Measurements from ENCODE around the gene NDOR1.

Gene NDOR1

DNA sequence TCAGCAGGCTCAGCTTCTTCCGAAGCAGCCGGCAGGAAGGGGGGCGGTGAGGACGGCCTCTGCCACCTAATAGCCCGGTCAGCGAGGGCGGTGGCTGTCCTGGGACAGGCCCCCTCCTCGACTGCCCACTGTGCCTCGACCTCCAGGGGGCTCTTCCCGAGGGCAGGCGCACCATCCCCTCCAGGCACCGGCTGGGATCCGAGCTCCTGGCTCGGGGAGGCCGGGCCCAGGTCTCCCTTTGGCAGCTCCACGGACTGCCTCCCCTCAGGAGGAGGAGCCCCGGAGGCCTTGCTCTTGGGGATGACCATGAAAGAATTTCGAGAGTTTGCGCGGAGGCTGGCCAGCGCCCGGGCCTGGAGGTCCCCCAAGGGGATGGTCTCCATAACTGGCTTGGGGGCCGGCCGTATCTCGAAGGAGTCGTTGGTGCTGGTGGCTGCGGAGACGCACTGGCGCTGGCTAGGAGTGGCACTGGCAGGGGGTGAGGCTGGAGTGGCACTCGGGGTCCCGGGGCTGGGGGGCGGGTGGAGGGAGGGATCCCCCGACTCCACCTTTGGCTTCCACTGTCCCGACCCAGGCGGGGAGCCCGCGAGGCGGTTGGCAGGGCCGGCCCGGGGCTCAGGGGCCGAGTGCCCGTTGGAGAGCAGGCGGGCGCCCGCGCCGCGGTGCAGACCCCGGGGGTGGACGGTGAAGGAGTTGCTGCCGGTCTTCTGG, 5.9 kb upstream of the NDOR1 start:
- ChIA-PET POLR2A (interaction anchor here (0.5 kb wide), 1 partner anchor 68 kb away, joined by 3 read pairs; no protein-coding TSS in a partner anchor), CTCF (interaction anchor here (1.6 kb wide), 1 partner anchor 27 kb away, joined by 5 read pairs; no protein-coding TSS in a partner anchor)
- Histone ChIP-seq H3K9me3 (ENCODE audit: control extremely low read depth in 1 of 5, control insufficient read depth in 4 of 5, insufficient read depth in 2 of 5, low read depth in 1 of 5, low read length in 4 of 5) (no peaks in the 10 kb centered on the region), H3K36me3 (ENCODE audit: control insufficient read depth in 4 of 4, insufficient read depth in 4 of 4, low read length in 3 of 4) (no peaks in the 10 kb centered on the region), H3K4me1 (ENCODE audit: control extremely low read depth in 1 of 4, control insufficient read depth in 4 of 4, insufficient read depth in 4 of 4, low read length in 3 of 4) (peaks cover 3 to 49% (median 27%) of the 10 kb centered on the region in 4 experiments), H3K27ac (ENCODE audit: insufficient read depth in 1 of 2, low read depth in 1 of 2, low read length in 2 of 2, poor library complexity in 1 of 2, severe bottlenecking in 2 of 2) (no peak overlapping the region), H3K27me3 (replicated peaks in 2 of 5; ENCODE audit: control insufficient read depth in 4 of 5, insufficient read depth in 5 of 5, low read length in 4 of 5) (peaks cover 0 to 9% (median 0%) of the 10 kb centered on the region in 5 experiments), H3K4me3 (ENCODE audit: control insufficient read depth in 1 of 7, extremely low read depth in 1 of 7, insufficient read depth in 4 of 7, low read depth in 2 of 7, low read length in 6 of 7) (peak overlapping the region in 4 of 7 experiments; percentile 6 to 62 (median 50))
- no peak for DNase-seq
- 25% methylated on average over 37 of the region's 51 CpGs for WGBS (ENCODE audit: insufficient coverage)

GRCh38 chr9:137200311-137201204, 4.9 kb upstream of the NDOR1 start, which contains the start of gene TPRN:
Gene TPRN (minus strand): TSS chr9:137200741. CDS start chr9:137200711, 30 bp downstream.
- H3K4me1 ChIP-seq (ENCODE audit: control extremely low read depth in 1 of 4, control insufficient read depth in 4 of 4, insufficient read depth in 4 of 4, low read length in 3 of 4), result peaks cover 4 to 54% (median 33%) of the 10 kb centered on the region in 4 experiments
- 0% methylated on average over 101 of the region's 118 CpGs for WGBS (ENCODE audit: insufficient coverage)
- ChIA-PET CTCF (interaction anchor here (2.5 to 2.6 kb wide), 2 partner anchors 11 to 13 kb away, joined by 5 to 14 read pairs; no protein-coding TSS in a partner anchor), POLR2A (interaction anchor here (0.6 to 1.1 kb wide), 5 partner anchors 11 to 496 kb away, joined by 3 to 6 read pairs (median 4); partner anchors contain the start of gene ARRDC1)
- no peaks in the 10 kb centered on the region for H3K36me3 ChIP-seq (ENCODE audit: control insufficient read depth in 4 of 4, insufficient read depth in 4 of 4, low read length in 3 of 4)
- no peaks in the 10 kb centered on the region for H3K9me3 ChIP-seq (ENCODE audit: control extremely low read depth in 1 of 5, control insufficient read depth in 4 of 5, insufficient read depth in 2 of 5, low read depth in 1 of 5, low read length in 4 of 5)
- DNase-seq, result peak; percentile 98 to 99 (median 99)
- peak within 1 kb of the TSS; percentile 69 to 92 (median 89) for H3K4me3 ChIP-seq (ENCODE audit: control insufficient read depth in 1 of 7, extremely low read depth in 1 of 7, insufficient read depth in 4 of 7, low read depth in 2 of 7, low read length in 6 of 7)
- H3K27me3 ChIP-seq (replicated peaks in 2 of 5; ENCODE audit: control insufficient read depth in 4 of 5, insufficient read depth in 5 of 5, low read length in 4 of 5), result peaks cover 0 to 9% (median 0%) of the 10 kb centered on the region in 5 experiments
- H3K27ac ChIP-seq (ENCODE audit: insufficient read depth in 1 of 2, low read depth in 1 of 2, low read length in 2 of 2, poor library complexity in 1 of 2, severe bottlenecking in 2 of 2), result peak within 1 kb of the TSS in 1 of 2 experiments; percentile 71

- H3K27ac ChIP-seq (ENCODE audit: insufficient read depth in 1 of 2, low read depth in 1 of 2, low read length in 2 of 2, poor library complexity in 1 of 2, severe bottlenecking in 2 of 2), result peak overlapping the region in 1 of 2 experiments; percentile 71
- H3K4me1 ChIP-seq (ENCODE audit: control extremely low read depth in 1 of 4, control insufficient read depth in 4 of 4, insufficient read depth in 4 of 4, low read length in 3 of 4), result peaks cover 7 to 61% (median 40%) of the 10 kb centered on the region in 4 experiments
- no peaks in the 10 kb centered on the region for H3K36me3 ChIP-seq (ENCODE audit: control insufficient read depth in 4 of 4, insufficient read depth in 4 of 4, low read length in 3 of 4)
- peak overlapping the region; percentile 69 to 92 (median 89) for H3K4me3 ChIP-seq (ENCODE audit: control insufficient read depth in 1 of 7, extremely low read depth in 1 of 7, insufficient read depth in 4 of 7, low read depth in 2 of 7, low read length in 6 of 7)
- POLR2A ChIA-PET, result interaction anchor here (0.6 to 1.1 kb wide), 5 partner anchors 12 to 496 kb away, joined by 3 to 6 read pairs (median 4); partner anchors contain the start of gene ARRDC1
- WGBS (ENCODE audit: insufficient coverage), result 32% methylated on average over 21 of the region's 23 CpGs
- CTCF ChIA-PET, result interaction anchor here (2.5 to 2.6 kb wide), 2 partner anchors 12 to 14 kb away, joined by 5 to 14 read pairs; no protein-coding TSS in a partner anchor
- peaks cover 0 to 9% (median 0%) of the 10 kb centered on the region in 5 experiments for H3K27me3 ChIP-seq (replicated peaks in 2 of 5; ENCODE audit: control insufficient read depth in 4 of 5, insufficient read depth in 5 of 5, low read length in 4 of 5)
- no peaks in the 10 kb centered on the region for H3K9me3 ChIP-seq (ENCODE audit: control extremely low read depth in 1 of 5, control insufficient read depth in 4 of 5, insufficient read depth in 2 of 5, low read depth in 1 of 5, low read length in 4 of 5)
- DNase-seq, result no peak
Observed at GRCh38 chr9:137201205-137201868, 4.2 kb upstream of the NDOR1 start.

DNA sequence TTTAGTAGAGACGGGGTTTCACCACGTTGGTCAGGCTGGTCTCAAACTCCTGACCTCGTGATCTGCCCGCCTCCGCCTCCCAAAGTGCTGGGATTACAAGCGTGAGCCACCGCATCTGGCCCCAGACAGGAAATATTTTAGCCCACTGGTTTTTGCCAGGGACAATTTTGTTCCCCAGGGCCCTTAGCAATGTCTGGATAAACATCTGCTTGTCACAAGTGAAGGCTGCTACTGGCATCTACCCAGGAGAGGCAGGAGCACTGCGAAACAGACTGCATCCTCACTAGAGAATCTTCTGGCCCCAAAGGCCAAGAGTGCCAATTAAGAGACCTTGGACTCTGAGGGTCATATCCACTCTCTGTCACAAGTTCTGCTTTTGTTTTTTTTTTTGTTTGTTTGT, 2.5 kb upstream of the NDOR1 start:
- H3K27me3 ChIP-seq (replicated peaks in 2 of 5; ENCODE audit: control insufficient read depth in 4 of 5, insufficient read depth in 5 of 5, low read length in 4 of 5), result peaks cover 0 to 9% (median 0%) of the 10 kb centered on the region in 5 experiments
- H3K4me1 ChIP-seq (ENCODE audit: control extremely low read depth in 1 of 4, control insufficient read depth in 4 of 4, insufficient read depth in 4 of 4, low read length in 3 of 4), result peaks cover 10 to 67% (median 45%) of the 10 kb centered on the region in 4 experiments
- no peak overlapping the region for H3K4me3 ChIP-seq (ENCODE audit: control insufficient read depth in 1 of 7, extremely low read depth in 1 of 7, insufficient read depth in 4 of 7, low read depth in 2 of 7, low read length in 6 of 7)
- ChIA-PET CTCF (interaction anchor here (0.7 to 2.6 kb wide), 4 partner anchors 13 to 172 kb away, joined by 3 to 5 read pairs (median 4); no protein-coding TSS in a partner anchor), POLR2A (no interaction called here)
- peaks cover 0 to 12% (median 2%) of the 10 kb centered on the region in 4 experiments for H3K36me3 ChIP-seq (ENCODE audit: control insufficient read depth in 4 of 4, insufficient read depth in 4 of 4, low read length in 3 of 4)
- no peaks in the 10 kb centered on the region for H3K9me3 ChIP-seq (ENCODE audit: control extremely low read depth in 1 of 5, control insufficient read depth in 4 of 5, insufficient read depth in 2 of 5, low read depth in 1 of 5, low read length in 4 of 5)
- DNase-seq, result no peak
- WGBS (ENCODE audit: insufficient coverage), result over 99% methylated on average over 7 of the region's 8 CpGs
- H3K27ac ChIP-seq (ENCODE audit: insufficient read depth in 1 of 2, low read depth in 1 of 2, low read length in 2 of 2, poor library complexity in 1 of 2, severe bottlenecking in 2 of 2), result no peak overlapping the region

DNA sequence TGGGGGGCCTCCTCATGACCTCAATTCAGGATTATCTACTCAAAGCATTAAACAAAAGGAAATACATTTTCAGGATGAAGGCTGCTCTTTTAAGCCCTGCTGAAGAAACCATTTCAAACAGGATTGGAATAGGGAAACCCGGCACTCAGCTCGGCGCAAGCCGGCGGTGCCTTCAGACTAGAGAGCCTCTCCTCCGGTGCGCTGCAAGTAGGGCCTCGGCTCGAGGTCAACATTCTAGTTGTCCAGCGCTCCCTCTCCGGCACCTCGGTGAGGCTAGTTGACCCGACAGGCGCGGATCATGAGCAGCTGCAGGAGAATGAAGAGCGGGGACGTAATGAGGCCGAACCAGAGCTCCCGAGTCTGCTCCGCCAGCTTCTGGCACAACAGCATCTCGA, 772 bp upstream of the NDOR1 start:
- H3K27me3 ChIP-seq (replicated peaks in 2 of 5; ENCODE audit: control insufficient read depth in 4 of 5, insufficient read depth in 5 of 5, low read length in 4 of 5), result peaks cover 0 to under 1% (median 0%) of the 10 kb centered on the region in 5 experiments
- H3K27ac ChIP-seq (ENCODE audit: insufficient read depth in 1 of 2, low read depth in 1 of 2, low read length in 2 of 2, poor library complexity in 1 of 2, severe bottlenecking in 2 of 2), result peak overlapping the region; percentile 85 to 93
- peaks cover 0 to 15% (median 7%) of the 10 kb centered on the region in 4 experiments for H3K36me3 ChIP-seq (ENCODE audit: control insufficient read depth in 4 of 4, insufficient read depth in 4 of 4, low read length in 3 of 4)
- no peaks in the 10 kb centered on the region for H3K9me3 ChIP-seq (ENCODE audit: control extremely low read depth in 1 of 5, control insufficient read depth in 4 of 5, insufficient read depth in 2 of 5, low read depth in 1 of 5, low read length in 4 of 5)
- peak overlapping the region; percentile 74 to 94 (median 90) for H3K4me3 ChIP-seq (ENCODE audit: control insufficient read depth in 1 of 7, extremely low read depth in 1 of 7, insufficient read depth in 4 of 7, low read depth in 2 of 7, low read length in 6 of 7)
- DNase-seq, result no peak
- ChIA-PET CTCF (interaction anchor here (0.7 to 2.5 kb wide), 6 partner anchors 11 to 94 kb away, joined by 3 to 11 read pairs (median 4); partner anchors contain the start of gene RNF224), POLR2A (no interaction called here)
- H3K4me1 ChIP-seq (ENCODE audit: control extremely low read depth in 1 of 4, control insufficient read depth in 4 of 4, insufficient read depth in 4 of 4, low read length in 3 of 4), result peaks cover 10 to 49% (median 37%) of the 10 kb centered on the region in 4 experiments
- 23% methylated on average over 21 of the region's 21 CpGs for WGBS (ENCODE audit: insufficient coverage)

DNA sequence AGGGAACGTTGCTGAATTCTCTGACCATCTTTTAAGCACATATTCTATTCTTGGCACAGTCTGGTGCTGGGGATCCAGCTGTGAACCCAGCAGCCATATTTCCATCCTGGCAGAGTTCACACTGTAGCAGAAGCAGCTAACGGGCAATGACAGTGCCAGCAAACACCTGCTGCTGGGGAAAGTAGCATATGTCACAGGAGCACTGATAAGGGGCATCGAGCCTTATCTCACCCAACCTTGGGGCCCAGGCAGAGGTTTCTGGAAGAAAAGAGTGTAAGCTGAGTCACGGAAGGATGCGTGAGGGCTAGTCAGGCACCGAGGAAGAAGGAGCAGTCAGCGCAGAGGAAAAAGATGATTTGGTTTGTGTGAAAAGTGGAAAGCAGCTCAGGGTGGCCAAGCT, 1.1 kb downstream of the NDOR1 start:
- Histone ChIP-seq H3K9me3 (ENCODE audit: control extremely low read depth in 1 of 5, control insufficient read depth in 4 of 5, insufficient read depth in 2 of 5, low read depth in 1 of 5, low read length in 4 of 5) (no peaks in the 10 kb centered on the region), H3K4me3 (ENCODE audit: control insufficient read depth in 1 of 7, extremely low read depth in 1 of 7, insufficient read depth in 4 of 7, low read depth in 2 of 7, low read length in 6 of 7) (peak overlapping the region in 5 of 7 experiments; percentile 84 to 94 (median 92)), H3K27me3 (replicated peaks in 2 of 5; ENCODE audit: control insufficient read depth in 4 of 5, insufficient read depth in 5 of 5, low read length in 4 of 5) (no peaks in the 10 kb centered on the region), H3K27ac (ENCODE audit: insufficient read depth in 1 of 2, low read depth in 1 of 2, low read length in 2 of 2, poor library complexity in 1 of 2, severe bottlenecking in 2 of 2) (peak overlapping the region; percentile 85 to 93), H3K4me1 (ENCODE audit: control extremely low read depth in 1 of 4, control insufficient read depth in 4 of 4, insufficient read depth in 4 of 4, low read length in 3 of 4) (peaks cover 10 to 40% (median 28%) of the 10 kb centered on the region in 4 experiments), H3K36me3 (ENCODE audit: control insufficient read depth in 4 of 4, insufficient read depth in 4 of 4, low read length in 3 of 4) (peaks cover 0 to 26% (median 7%) of the 10 kb centered on the region in 4 experiments)
- POLR2A ChIA-PET, result interaction anchor here (0.6 to 1.2 kb wide), 2 partner anchors 18 to 19 kb away, joined by 3 to 4 read pairs; partner anchors contain the start of genes ANAPC2 and SSNA1
- no peak for DNase-seq
- CTCF ChIA-PET, result interaction anchor here (0.9 to 1.5 kb wide), 3 partner anchors 10 to 91 kb away, joined by 4 to 5 read pairs (median 5); partner anchors contain the start of gene DPP7
- 86% methylated on average over 5 of the region's 7 CpGs for WGBS (ENCODE audit: insufficient coverage)

Data from common myeloid progenitor, CD34-positive (primary cell).